Trophoblast cell (in vitro differentiated cells and primary cell): ENCODE measurements around the gene TBC1D8.

Experiments used
- DNase-seq, 2 donors: peaks; one replicate each; pipeline ENCODE4 v3.0.0-alpha.2; 2016
- H2AFZ ChIP-seq: 2 replicates; pipeline ENCODE4 v1.6.1; 2013; ENCODE audit warnings: low read length, moderate library complexity, mild to moderate bottlenecking; ENCODE audit not compliant: insufficient read depth, poor library complexity
- H2AK5ac ChIP-seq: 2 replicates; pipeline ENCODE4 v1.6.1; 2013; ENCODE audit warnings: mild to moderate bottlenecking, low read length
- H2BK120ac ChIP-seq: 2 replicates; pipeline ENCODE4 v1.6.1; 2013; ENCODE audit warnings: low read length, mild to moderate bottlenecking, moderate library complexity; ENCODE audit not compliant: insufficient read depth, poor library complexity
- H2BK12ac ChIP-seq: 2 replicates; pipeline ENCODE4 v1.6.1; 2013; ENCODE audit warnings: mild to moderate bottlenecking, low read length, moderate library complexity
- H2BK5ac ChIP-seq: 2 replicates; pipeline ENCODE4 v1.6.1; 2013; ENCODE audit warnings: low read length, low read depth, moderate library complexity, mild to moderate bottlenecking; ENCODE audit not compliant: poor library complexity
- H3K14ac ChIP-seq: 2 replicates; pipeline ENCODE4 v1.6.1; 2013; ENCODE audit warnings: mild to moderate bottlenecking, low read length
- H3K18ac ChIP-seq: 2 replicates; pipeline ENCODE4 v1.6.1; 2013; ENCODE audit warnings: mild to moderate bottlenecking, low read length
- H3K23ac ChIP-seq: 2 replicates; pipeline ENCODE4 v1.6.1; 2013; ENCODE audit warnings: low read length
- H3K27ac ChIP-seq: 2 replicates; pipeline ENCODE4 v1.5.1; 2013; ENCODE audit warnings: low read depth, mild to moderate bottlenecking, inconsistent platforms, low read length, moderate library complexity
- H3K27me3 ChIP-seq: 2 replicates; pipeline ENCODE4 v1.6.1; 2013; ENCODE audit warnings: inconsistent platforms, mild to moderate bottlenecking, low read length, moderate library complexity; ENCODE audit not compliant: insufficient read depth
- H3K36me3 ChIP-seq, 2 experiments: 1 replicate in 1 of 2; 2 replicates in 1 of 2; pipeline ENCODE4 v1.6.1; 2013; ENCODE audit warnings: low read length in 2 of 2, mild to moderate bottlenecking in 2 of 2, moderate library complexity in 1 of 2; ENCODE audit not compliant: insufficient read depth in 2 of 2, control insufficient read depth in 1 of 2
- H3K4ac ChIP-seq: 2 replicates; pipeline ENCODE4 v1.6.1; 2013; ENCODE audit warnings: low read depth, mild to moderate bottlenecking, low read length, moderate library complexity
- H3K4me1 ChIP-seq, 2 experiments: 1 replicate in 1 of 2; 2 replicates in 1 of 2; pipeline ENCODE4 v1.6.1; 2013; ENCODE audit warnings: low read length in 2 of 2, mild to moderate bottlenecking in 2 of 2, moderate library complexity in 1 of 2; ENCODE audit not compliant: insufficient read depth in 2 of 2, control insufficient read depth in 1 of 2
- H3K4me2 ChIP-seq: 2 replicates; pipeline ENCODE4 v1.6.1; 2013; ENCODE audit warnings: inconsistent platforms, mild to moderate bottlenecking, low read length, moderate library complexity
- H3K4me3 ChIP-seq: 2 replicates; pipeline ENCODE4 v1.5.1; 2013; ENCODE audit warnings: mild to moderate bottlenecking, low read depth, low read length, inconsistent platforms
- H3K79me1 ChIP-seq: one replicate; pipeline ENCODE4 v1.6.1; 2013; ENCODE audit warnings: low read length
- H3K79me2 ChIP-seq: 2 replicates; pipeline ENCODE4 v1.6.1; 2013; ENCODE audit warnings: low read length, mild to moderate bottlenecking; ENCODE audit not compliant: control insufficient read depth, insufficient read depth, poor library complexity
- H3K9ac ChIP-seq: 2 replicates; pipeline ENCODE4 v1.6.1; 2013; ENCODE audit warnings: mild to moderate bottlenecking, low read length
- H3K9me3 ChIP-seq: 2 replicates; pipeline ENCODE4 v1.6.1; 2013; ENCODE audit warnings: low read depth, mild to moderate bottlenecking, control low read depth, inconsistent platforms, low read length; ENCODE audit not compliant: insufficient read depth
- H4K12ac ChIP-seq: 2 replicates; pipeline ENCODE4 v1.6.1; 2013; ENCODE audit warnings: low read depth, mild to moderate bottlenecking, low read length, moderate library complexity
- H4K8ac ChIP-seq: 2 replicates; pipeline ENCODE4 v1.6.1; 2013; ENCODE audit warnings: low read depth, mild to moderate bottlenecking, low read length, moderate library complexity
- H4K91ac ChIP-seq: one replicate; pipeline ENCODE4 v1.6.1; 2013; ENCODE audit warnings: low read depth, mild to moderate bottlenecking, low read length, moderate library complexity
- WGBS: extraction: QIAGEN DNeasy Blood & Tissue Kit; methylation state at CpG from one replicate; pipeline ENCODE4 v1.1.7; 2013; ENCODE audit warnings: missing lambda C conversion rate; ENCODE audit not compliant: insufficient read length, insufficient coverage; ENCODE audit errors: extremely low coverage; 5-methylcytosine and 5-hydroxymethylcytosine counted together

Gene TBC1D8

GRCh38 chr2:100999995-101000394 is 151.2 kb downstream of the TBC1D8 start:
- H3K18ac ChIP-seq = no peak overlapping the region
- H4K12ac ChIP-seq = no peak overlapping the region
- no peak overlapping the region for H4K8ac ChIP-seq
- no peak overlapping the region for H3K4ac ChIP-seq
- H3K4me3 ChIP-seq = no peak overlapping the region
- H2AFZ ChIP-seq = no peak overlapping the region
- H2AK5ac ChIP-seq = no peak overlapping the region
- no peak overlapping the region for H2BK120ac ChIP-seq
- peaks cover 3 to 13% of the 10 kb centered on the region in 2 experiments for H3K4me1 ChIP-seq
- no peak overlapping the region for H3K4me2 ChIP-seq
- H2BK12ac ChIP-seq = no peak overlapping the region
- DNase-seq = no peak
- peaks cover 8 to 17% of the 10 kb centered on the region in 2 experiments for H3K36me3 ChIP-seq
- H3K9ac ChIP-seq = no peak overlapping the region
- no peak overlapping the region for H3K23ac ChIP-seq
- no peak overlapping the region for H2BK5ac ChIP-seq
- peaks cover 11% of the 10 kb centered on the region for H3K79me1 ChIP-seq
- no peak overlapping the region for H4K91ac ChIP-seq
- WGBS = no CpG with 5 or more reads among the region's 2 CpGs
- H3K79me2 ChIP-seq = peaks cover 15% of the 10 kb centered on the region
- no peak overlapping the region for H3K14ac ChIP-seq
- peaks cover 3% of the 10 kb centered on the region for H3K9me3 ChIP-seq
- no peaks in the 10 kb centered on the region for H3K27me3 ChIP-seq
- no peak overlapping the region for H3K27ac ChIP-seq

- no peak overlapping the region for H4K91ac ChIP-seq
- no peak overlapping the region for H3K4ac ChIP-seq
- H3K36me3 ChIP-seq = peaks cover 0 to under 1% of the 10 kb centered on the region in 2 experiments
- H3K9me3 ChIP-seq = peaks cover 3% of the 10 kb centered on the region
- H3K18ac ChIP-seq = no peak overlapping the region
- H2AFZ ChIP-seq = no peak overlapping the region
- no peaks in the 10 kb centered on the region for H3K27me3 ChIP-seq
- WGBS = no CpG with 5 or more reads among the region's 6 CpGs
- no peak overlapping the region for H3K9ac ChIP-seq
- no peak overlapping the region for H4K8ac ChIP-seq
- no peak overlapping the region for H2BK5ac ChIP-seq
- DNase-seq = no peak
- H4K12ac ChIP-seq = no peak overlapping the region
- H2AK5ac ChIP-seq = no peak overlapping the region
- no peak overlapping the region for H3K4me3 ChIP-seq
- no peak overlapping the region for H3K14ac ChIP-seq
- H3K4me1 ChIP-seq = peaks cover 3 to 8% of the 10 kb centered on the region in 2 experiments
- no peak overlapping the region for H2BK12ac ChIP-seq
- H3K23ac ChIP-seq = no peak overlapping the region
- H2BK120ac ChIP-seq = no peak overlapping the region
- peaks cover 11% of the 10 kb centered on the region for H3K79me1 ChIP-seq
- no peak overlapping the region for H3K4me2 ChIP-seq
- no peak overlapping the region for H3K27ac ChIP-seq
- peaks cover 12% of the 10 kb centered on the region for H3K79me2 ChIP-seq
Observed at GRCh38 chr2:100998235-100998573, 153.0 kb downstream of the TBC1D8 start.

- no peak overlapping the region for H2BK5ac ChIP-seq
- H3K79me1 ChIP-seq = peaks cover 9% of the 10 kb centered on the region
- H3K4me3 ChIP-seq = no peak overlapping the region
- no peaks in the 10 kb centered on the region for H3K27me3 ChIP-seq
- no peak overlapping the region for H4K12ac ChIP-seq
- H3K14ac ChIP-seq = no peak overlapping the region
- no peak overlapping the region for H3K18ac ChIP-seq
- DNase-seq = no peak
- H2AK5ac ChIP-seq = no peak overlapping the region
- no peak overlapping the region for H4K91ac ChIP-seq
- WGBS = no CpG with 5 or more reads among the region's 5 CpGs
- H3K36me3 ChIP-seq = no peaks in the 10 kb centered on the region
- peaks cover 9% of the 10 kb centered on the region for H3K79me2 ChIP-seq
- peak overlapping the region; percentile 55 for H3K9ac ChIP-seq
- no peak overlapping the region for H2BK12ac ChIP-seq
- H4K8ac ChIP-seq = no peak overlapping the region
- H3K4ac ChIP-seq = no peak overlapping the region
- H3K23ac ChIP-seq = peak overlapping the region; percentile 52
- no peak overlapping the region for H2AFZ ChIP-seq
- H3K4me1 ChIP-seq = peaks cover 3 to 8% of the 10 kb centered on the region in 2 experiments
- peaks cover 3% of the 10 kb centered on the region for H3K9me3 ChIP-seq
- no peak overlapping the region for H3K27ac ChIP-seq
- no peak overlapping the region for H3K4me2 ChIP-seq
- no peak overlapping the region for H2BK120ac ChIP-seq
Observed at GRCh38 chr2:100997509-100998234, 153.5 kb downstream of the TBC1D8 start.

- Histone ChIP-seq H2BK5ac (no peak overlapping the region), H3K4me2 (no peak overlapping the region), H3K18ac (no peak overlapping the region), H3K27me3 (no peaks in the 10 kb centered on the region), H3K79me1 (no peaks in the 10 kb centered on the region), H3K9ac (peak overlapping the region; percentile 63), H3K36me3 (no peaks in the 10 kb centered on the region), H3K4ac (no peak overlapping the region), H4K12ac (no peak overlapping the region), H3K27ac (no peak overlapping the region), H3K79me2 (no peaks in the 10 kb centered on the region), H3K23ac (no peak overlapping the region), H4K8ac (no peak overlapping the region), H2AFZ (no peak overlapping the region), H4K91ac (no peak overlapping the region), H2BK12ac (no peak overlapping the region), H2BK120ac (no peak overlapping the region), H3K14ac (no peak overlapping the region), H2AK5ac (no peak overlapping the region), H3K4me1 (peaks cover 0 to 5% of the 10 kb centered on the region in 2 experiments), H3K9me3 (no peaks in the 10 kb centered on the region), H3K4me3 (no peak overlapping the region)
- DNase-seq = no peak
- no CpG with 5 or more reads among the region's 28 CpGs for WGBS
Observed at GRCh38 chr2:100995309-100996075, 155.7 kb downstream of the TBC1D8 start.
